Measurements from ENCODE around the gene CES2.

Gene CES2

DNA sequence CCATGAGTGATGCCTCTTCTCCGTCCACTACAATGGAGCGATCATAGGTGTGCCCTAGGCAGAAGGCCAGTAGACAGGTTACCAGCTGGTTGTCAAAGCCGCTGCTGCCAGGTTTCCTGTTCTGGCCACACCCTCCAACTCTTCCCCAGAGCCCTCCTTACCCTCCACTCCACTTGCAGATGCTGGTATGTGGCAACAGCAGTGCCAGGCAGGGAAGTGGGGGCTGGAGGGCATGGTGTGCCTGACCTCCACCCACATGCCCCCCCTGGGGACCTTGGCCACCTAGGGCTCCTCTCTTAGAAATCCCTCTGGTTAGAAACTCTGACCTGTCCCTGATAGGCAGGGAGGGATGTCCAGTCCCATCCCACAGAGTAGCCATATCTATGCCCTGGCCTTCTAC is 11.4 kb upstream of the CES2 start:
- ChIA-PET POLR2A (no interaction called here), CTCF (interaction anchor here (20.4 kb wide), 1 partner anchor 25 kb away, joined by 473 read pairs; no protein-coding TSS in a partner anchor)
- no peaks in the 10 kb centered on the region for H3K9me3 ChIP-seq (ENCODE audit: control extremely low read depth in 1 of 5, control insufficient read depth in 4 of 5, insufficient read depth in 2 of 5, low read depth in 1 of 5, low read length in 4 of 5)
- H3K27me3 ChIP-seq (replicated peaks in 2 of 5; ENCODE audit: control insufficient read depth in 4 of 5, insufficient read depth in 5 of 5, low read length in 4 of 5) = peaks cover 0 to 64% (median 36%) of the 10 kb centered on the region in 5 experiments
- peaks cover 0 to 18% (median 15%) of the 10 kb centered on the region in 4 experiments for H3K4me1 ChIP-seq (ENCODE audit: control extremely low read depth in 1 of 4, control insufficient read depth in 4 of 4, insufficient read depth in 4 of 4, low read length in 3 of 4)
- 67% methylated on average over 2 of the region's 3 CpGs for WGBS (ENCODE audit: insufficient coverage)
- H3K4me3 ChIP-seq (ENCODE audit: control insufficient read depth in 1 of 7, extremely low read depth in 1 of 7, insufficient read depth in 4 of 7, low read depth in 2 of 7, low read length in 6 of 7) = no peak overlapping the region
- DNase-seq = no peak
- H3K27ac ChIP-seq (ENCODE audit: insufficient read depth in 1 of 2, low read depth in 1 of 2, low read length in 2 of 2, poor library complexity in 1 of 2, severe bottlenecking in 2 of 2) = no peak overlapping the region
- H3K36me3 ChIP-seq (ENCODE audit: control insufficient read depth in 4 of 4, insufficient read depth in 4 of 4, low read length in 3 of 4) = no peaks in the 10 kb centered on the region

DNA sequence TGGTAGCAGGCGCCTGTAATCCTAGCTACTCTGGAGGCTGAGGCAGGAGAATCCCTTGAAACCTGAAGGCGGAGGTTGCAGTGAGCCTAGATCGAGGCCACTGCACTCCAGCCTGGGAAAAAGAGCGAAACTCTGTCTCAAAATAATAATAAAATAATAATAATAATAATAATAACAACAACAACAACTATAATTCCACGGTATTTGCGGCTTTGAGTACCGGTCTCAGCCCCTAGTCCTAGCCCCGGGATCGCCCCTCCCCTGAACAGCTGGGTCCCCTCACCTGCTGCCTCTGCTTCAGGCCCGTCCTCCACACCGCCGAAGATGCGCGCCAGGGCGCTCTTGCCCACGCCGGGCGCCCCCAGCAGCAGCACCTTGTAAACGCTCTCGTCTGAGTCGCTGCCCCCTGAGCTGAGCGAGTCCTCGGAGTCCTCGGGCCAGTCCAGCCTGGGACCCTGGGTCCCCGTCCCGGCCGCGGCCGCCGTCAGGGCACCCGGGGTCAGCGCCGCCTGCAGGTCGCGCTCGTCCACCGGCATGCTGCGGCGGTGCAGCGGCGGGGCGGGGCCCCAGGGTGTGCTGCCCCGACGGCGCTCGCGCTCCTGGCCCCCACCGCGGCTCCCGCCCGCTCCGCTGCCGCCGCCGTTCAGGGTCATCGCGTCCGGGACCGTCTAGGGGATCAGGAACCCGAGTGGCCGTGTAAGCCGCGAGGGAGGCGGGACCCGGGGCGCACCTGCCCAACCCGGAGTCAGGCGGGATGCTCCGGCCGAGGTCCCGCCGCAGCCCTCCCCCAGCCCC is 10.6 kb upstream of the CES2 start:
- DNase-seq = peak in 1 of 3 donors; percentile 39
- peak overlapping the region in 4 of 7 experiments; percentile 13 to 50 (median 34) for H3K4me3 ChIP-seq (ENCODE audit: control insufficient read depth in 1 of 7, extremely low read depth in 1 of 7, insufficient read depth in 4 of 7, low read depth in 2 of 7, low read length in 6 of 7)
- ChIA-PET CTCF (interaction anchor here (0.7 to 20.4 kb wide), 4 partner anchors 8 to 57 kb away, joined by 3 to 473 read pairs (median 3); no protein-coding TSS in a partner anchor), POLR2A (no interaction called here)
- H3K27ac ChIP-seq (ENCODE audit: insufficient read depth in 1 of 2, low read depth in 1 of 2, low read length in 2 of 2, poor library complexity in 1 of 2, severe bottlenecking in 2 of 2) = no peak overlapping the region
- no peaks in the 10 kb centered on the region for H3K36me3 ChIP-seq (ENCODE audit: control insufficient read depth in 4 of 4, insufficient read depth in 4 of 4, low read length in 3 of 4)
- peaks cover 0 to 18% (median 15%) of the 10 kb centered on the region in 4 experiments for H3K4me1 ChIP-seq (ENCODE audit: control extremely low read depth in 1 of 4, control insufficient read depth in 4 of 4, insufficient read depth in 4 of 4, low read length in 3 of 4)
- H3K27me3 ChIP-seq (replicated peaks in 2 of 5; ENCODE audit: control insufficient read depth in 4 of 5, insufficient read depth in 5 of 5, low read length in 4 of 5) = peaks cover 0 to 64% (median 33%) of the 10 kb centered on the region in 5 experiments
- no peaks in the 10 kb centered on the region for H3K9me3 ChIP-seq (ENCODE audit: control extremely low read depth in 1 of 5, control insufficient read depth in 4 of 5, insufficient read depth in 2 of 5, low read depth in 1 of 5, low read length in 4 of 5)
- WGBS (ENCODE audit: insufficient coverage) = 7% methylated on average over 65 of the region's 72 CpGs

DNA sequence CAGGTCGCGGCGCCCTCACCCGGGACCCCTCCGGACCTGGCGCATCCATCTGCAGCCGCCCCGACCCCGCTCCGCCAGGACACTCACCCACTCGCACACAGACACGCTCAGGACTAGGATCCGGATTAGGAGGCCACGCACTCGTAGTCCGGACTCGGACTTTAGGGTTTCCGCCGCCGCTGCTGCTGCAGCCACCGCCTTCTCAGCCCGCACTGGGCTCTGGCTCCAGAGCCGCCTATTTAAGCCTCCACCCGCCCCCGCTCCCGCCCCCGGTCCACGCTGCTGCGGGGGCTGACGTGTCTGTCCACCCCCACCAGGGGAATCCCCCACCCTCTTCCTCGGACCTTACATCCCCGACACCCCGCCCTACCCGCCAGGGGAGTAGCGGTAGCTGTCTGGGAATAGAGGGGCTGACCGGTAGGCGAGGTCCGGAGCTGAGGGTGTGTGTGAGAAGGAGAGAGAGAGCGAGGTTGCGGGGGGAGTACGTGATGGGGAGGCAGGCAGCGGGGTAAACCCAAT is 9.9 kb upstream of the CES2 start, which contains the start of gene RRAD:
Gene RRAD, minus strand, starts transcription at position 214 of the 519 bp plus-strand sequence. CDS start 356 bp downstream, outside the sequence.
- Histone ChIP-seq H3K4me3 (ENCODE audit: control insufficient read depth in 1 of 7, extremely low read depth in 1 of 7, insufficient read depth in 4 of 7, low read depth in 2 of 7, low read length in 6 of 7) (peak within 1 kb of the TSS in 4 of 7 experiments; percentile 13 to 50 (median 34)), H3K27me3 (replicated peaks in 2 of 5; ENCODE audit: control insufficient read depth in 4 of 5, insufficient read depth in 5 of 5, low read length in 4 of 5) (peaks cover 0 to 58% (median 31%) of the 10 kb centered on the region in 5 experiments), H3K27ac (ENCODE audit: insufficient read depth in 1 of 2, low read depth in 1 of 2, low read length in 2 of 2, poor library complexity in 1 of 2, severe bottlenecking in 2 of 2) (no peak within 1 kb of the TSS), H3K36me3 (ENCODE audit: control insufficient read depth in 4 of 4, insufficient read depth in 4 of 4, low read length in 3 of 4) (no peaks in the 10 kb centered on the region), H3K4me1 (ENCODE audit: control extremely low read depth in 1 of 4, control insufficient read depth in 4 of 4, insufficient read depth in 4 of 4, low read length in 3 of 4) (peaks cover 0 to 18% (median 15%) of the 10 kb centered on the region in 4 experiments), H3K9me3 (ENCODE audit: control extremely low read depth in 1 of 5, control insufficient read depth in 4 of 5, insufficient read depth in 2 of 5, low read depth in 1 of 5, low read length in 4 of 5) (no peaks in the 10 kb centered on the region)
- DNase-seq = no peak
- ChIA-PET POLR2A (no interaction called here), CTCF (interaction anchor here (0.7 to 20.4 kb wide), 7 partner anchors 8 to 519 kb away, joined by 3 to 473 read pairs (median 3); no protein-coding TSS in a partner anchor)
- WGBS (ENCODE audit: insufficient coverage) = 4% methylated on average over 25 of the region's 42 CpGs

DNA sequence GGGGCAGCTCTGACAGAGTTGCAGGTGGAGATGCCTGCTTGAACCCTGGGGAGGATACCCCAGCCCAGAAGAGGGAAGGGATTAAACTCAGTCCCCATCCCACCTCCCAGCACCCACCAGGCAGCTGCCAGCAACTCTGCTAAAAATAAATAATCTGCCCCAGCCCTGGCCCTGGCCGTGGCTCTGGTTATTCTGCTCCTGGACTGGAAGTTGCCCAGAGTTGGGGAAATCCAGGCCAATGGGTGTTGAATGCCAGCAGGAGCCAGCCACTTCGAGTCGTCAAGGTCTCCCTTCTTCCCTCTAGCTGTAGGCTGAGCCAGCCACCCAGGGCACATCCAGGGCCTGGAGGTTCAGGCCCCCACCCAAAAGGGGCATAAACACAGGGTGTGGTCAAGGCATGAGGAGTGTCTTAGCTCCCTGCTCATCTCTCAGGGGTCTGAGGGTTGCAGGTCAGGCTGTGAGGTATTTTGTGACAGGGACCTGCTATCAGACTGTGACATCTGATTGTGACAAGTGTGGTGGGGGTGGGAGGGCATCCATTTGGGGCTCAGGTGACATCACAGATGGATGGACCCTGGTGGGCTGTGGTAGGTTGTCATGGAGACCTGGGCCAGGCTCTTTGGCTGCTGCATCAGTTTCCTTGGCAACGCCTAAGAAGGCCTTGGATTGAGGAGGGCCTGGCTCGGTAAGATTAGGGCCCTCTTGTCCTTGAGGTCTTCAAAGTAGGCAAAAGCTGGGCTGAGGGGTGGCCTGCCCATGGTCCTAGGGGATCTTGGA is 9.0 kb upstream of the CES2 start:
- Histone ChIP-seq H3K4me1 (ENCODE audit: control extremely low read depth in 1 of 4, control insufficient read depth in 4 of 4, insufficient read depth in 4 of 4, low read length in 3 of 4) (peaks cover 0 to 18% (median 15%) of the 10 kb centered on the region in 4 experiments), H3K9me3 (ENCODE audit: control extremely low read depth in 1 of 5, control insufficient read depth in 4 of 5, insufficient read depth in 2 of 5, low read depth in 1 of 5, low read length in 4 of 5) (no peaks in the 10 kb centered on the region), H3K4me3 (ENCODE audit: control insufficient read depth in 1 of 7, extremely low read depth in 1 of 7, insufficient read depth in 4 of 7, low read depth in 2 of 7, low read length in 6 of 7) (no peak overlapping the region), H3K27ac (ENCODE audit: insufficient read depth in 1 of 2, low read depth in 1 of 2, low read length in 2 of 2, poor library complexity in 1 of 2, severe bottlenecking in 2 of 2) (no peak overlapping the region), H3K27me3 (replicated peaks in 2 of 5; ENCODE audit: control insufficient read depth in 4 of 5, insufficient read depth in 5 of 5, low read length in 4 of 5) (peaks cover 0 to 53% (median 28%) of the 10 kb centered on the region in 5 experiments), H3K36me3 (ENCODE audit: control insufficient read depth in 4 of 4, insufficient read depth in 4 of 4, low read length in 3 of 4) (peaks cover 0 to under 1% (median 0%) of the 10 kb centered on the region in 4 experiments)
- WGBS (ENCODE audit: insufficient coverage) = 89% methylated on average over 4 of the region's 5 CpGs
- peak in 1 of 3 donors; percentile 31 for DNase-seq
- ChIA-PET CTCF (interaction anchor here (0.7 to 20.4 kb wide), 7 partner anchors 8 to 520 kb away, joined by 3 to 473 read pairs (median 3); partner anchors contain the start of gene CDH16), POLR2A (no interaction called here)

DNA sequence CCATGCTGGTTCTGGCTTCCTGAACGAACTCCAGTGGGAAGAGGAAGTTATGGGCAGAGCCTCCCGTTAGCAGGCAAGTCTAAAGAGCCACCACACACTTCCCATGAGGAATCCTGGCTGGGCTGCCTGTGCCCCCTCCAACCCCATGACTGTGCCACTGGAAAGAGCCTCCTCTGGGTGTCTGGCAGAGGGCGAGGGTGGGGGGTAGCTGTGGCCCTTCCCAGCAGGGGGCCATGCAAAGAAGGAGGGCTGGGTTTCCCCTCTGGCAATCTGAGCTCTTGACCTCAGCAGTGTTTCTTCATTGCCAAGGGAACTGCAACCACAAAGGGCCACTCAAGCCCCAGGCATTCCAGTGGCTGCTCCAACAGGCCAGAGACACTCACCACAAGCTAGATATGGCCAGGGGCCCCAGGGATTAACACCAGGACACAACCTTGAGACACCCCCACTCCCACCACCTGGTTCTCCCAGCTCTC is 8.3 kb upstream of the CES2 start:
- peak in 1 of 3 donors; percentile 27 for DNase-seq
- peaks cover 0 to 7% (median 2%) of the 10 kb centered on the region in 4 experiments for H3K36me3 ChIP-seq (ENCODE audit: control insufficient read depth in 4 of 4, insufficient read depth in 4 of 4, low read length in 3 of 4)
- H3K27me3 ChIP-seq (replicated peaks in 2 of 5; ENCODE audit: control insufficient read depth in 4 of 5, insufficient read depth in 5 of 5, low read length in 4 of 5) = peaks cover 0 to 47% (median 23%) of the 10 kb centered on the region in 5 experiments
- peaks cover 0 to 18% (median 15%) of the 10 kb centered on the region in 4 experiments for H3K4me1 ChIP-seq (ENCODE audit: control extremely low read depth in 1 of 4, control insufficient read depth in 4 of 4, insufficient read depth in 4 of 4, low read length in 3 of 4)
- H3K4me3 ChIP-seq (ENCODE audit: control insufficient read depth in 1 of 7, extremely low read depth in 1 of 7, insufficient read depth in 4 of 7, low read depth in 2 of 7, low read length in 6 of 7) = no peak overlapping the region
- POLR2A ChIA-PET = no interaction called here
- WGBS (ENCODE audit: insufficient coverage) = 34% methylated on average over 3 of the region's 3 CpGs
- CTCF ChIA-PET = interaction anchor here (1.1 to 20.4 kb wide), 4 partner anchors 8 to 28 kb away, joined by 3 to 473 read pairs (median 3); partner anchors contain the start of gene CDH16
- no peaks in the 10 kb centered on the region for H3K9me3 ChIP-seq (ENCODE audit: control extremely low read depth in 1 of 5, control insufficient read depth in 4 of 5, insufficient read depth in 2 of 5, low read depth in 1 of 5, low read length in 4 of 5)
- H3K27ac ChIP-seq (ENCODE audit: insufficient read depth in 1 of 2, low read depth in 1 of 2, low read length in 2 of 2, poor library complexity in 1 of 2, severe bottlenecking in 2 of 2) = no peak overlapping the region

DNA sequence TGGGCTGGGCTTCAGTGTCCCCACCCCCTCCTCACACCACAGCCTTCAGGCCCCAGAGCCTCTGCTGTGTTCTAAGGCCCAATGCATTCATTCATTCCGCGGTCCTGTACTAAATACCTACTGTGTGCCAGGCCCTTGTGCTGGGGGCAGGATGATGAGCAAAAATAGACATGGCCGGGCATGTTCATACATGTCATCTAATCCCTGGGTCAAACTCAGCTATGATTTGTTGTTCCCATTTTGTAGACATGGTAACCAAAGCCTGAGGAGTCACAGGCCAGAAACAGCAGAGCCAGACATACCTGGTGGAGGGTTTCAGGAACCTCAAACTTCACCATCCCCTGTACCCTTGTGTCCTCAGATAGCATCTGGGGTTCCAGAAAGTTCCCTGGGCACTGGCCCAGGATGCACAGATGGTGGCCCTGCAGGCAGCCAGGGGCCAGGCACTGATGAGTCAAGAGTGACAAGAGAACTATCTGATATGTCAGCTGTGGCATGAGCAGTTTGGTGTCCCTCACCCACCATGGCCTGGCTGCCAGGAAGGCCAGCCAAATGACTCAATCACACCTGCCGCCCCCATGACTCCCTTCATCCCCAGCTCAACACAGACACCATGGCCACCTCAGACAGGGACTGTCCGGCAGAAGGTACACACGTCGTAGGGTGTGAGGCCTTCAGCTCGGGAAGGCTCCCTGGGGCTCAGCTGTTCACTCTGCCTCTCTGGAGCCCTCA is 7.2 kb upstream of the CES2 start:
- POLR2A ChIA-PET = no interaction called here
- H3K27ac ChIP-seq (ENCODE audit: insufficient read depth in 1 of 2, low read depth in 1 of 2, low read length in 2 of 2, poor library complexity in 1 of 2, severe bottlenecking in 2 of 2) = no peak overlapping the region

More for the DNA sequence above, 7.2 kb upstream of the CES2 start:
- Histone ChIP-seq H3K4me3 (ENCODE audit: control insufficient read depth in 1 of 7, extremely low read depth in 1 of 7, insufficient read depth in 4 of 7, low read depth in 2 of 7, low read length in 6 of 7) (no peak overlapping the region), H3K36me3 (ENCODE audit: control insufficient read depth in 4 of 4, insufficient read depth in 4 of 4, low read length in 3 of 4) (peaks cover 0 to 13% (median 2%) of the 10 kb centered on the region in 4 experiments), H3K4me1 (ENCODE audit: control extremely low read depth in 1 of 4, control insufficient read depth in 4 of 4, insufficient read depth in 4 of 4, low read length in 3 of 4) (peaks cover 0 to 22% (median 16%) of the 10 kb centered on the region in 4 experiments), H3K9me3 (ENCODE audit: control extremely low read depth in 1 of 5, control insufficient read depth in 4 of 5, insufficient read depth in 2 of 5, low read depth in 1 of 5, low read length in 4 of 5) (no peaks in the 10 kb centered on the region), H3K27me3 (replicated peaks in 2 of 5; ENCODE audit: control insufficient read depth in 4 of 5, insufficient read depth in 5 of 5, low read length in 4 of 5) (peaks cover 0 to 41% (median 19%) of the 10 kb centered on the region in 5 experiments)
- CTCF ChIA-PET = interaction anchor here (0.6 to 20.4 kb wide), 8 partner anchors 9 to 98 kb away, joined by 3 to 473 read pairs (median 4); partner anchors contain the start of genes CDH16 and NAE1
- 95% methylated on average over 7 of the region's 8 CpGs for WGBS (ENCODE audit: insufficient coverage)
- DNase-seq = no peak

All from common myeloid progenitor, CD34-positive (primary cell).